Breast epithelium (tissue), 4 donors: ENCODE measurements around the gene FLNB. TPM values are rescaled to one million over a fixed set of nuclear protein-coding genes. Genes with fewer than 3 reads are reported as not detected.

Experiments
- DNase-seq, 2 donors: peaks; one replicate each; pipeline ENCODE4 v3.0.0-alpha.2; 2019; ENCODE audit warnings: low spot score in 2 of 2
- H3K27ac ChIP-seq, 2 donors: fragments of 200-600 bp; sonication (generic) in 1 of 2; one replicate each; pipeline ENCODE4 v1.5.1; 2016 to 2019; ENCODE audit warnings: mild to moderate bottlenecking in 1 of 2
- H3K27me3 ChIP-seq, 2 donors: fragments of 200-600 bp; sonication (generic) in 1 of 2; one replicate each; pipeline versions ENCODE4 v1.5.1 to v1.6.0; 2017 to 2019; ENCODE audit warnings: control low read depth in 1 of 2, mild to moderate bottlenecking in 1 of 2
- H3K36me3 ChIP-seq: fragments of 200-600 bp; one replicate; pipeline ENCODE4 v1.5.1; 2019
- H3K4me1 ChIP-seq, 2 donors: fragments of 200-600 bp; sonication (generic); one replicate each; pipeline ENCODE4 v1.5.1; 2016 to 2019; ENCODE audit warnings: control low read depth in 1 of 2
- H3K4me3 ChIP-seq, 3 donors: fragments of 200-600 bp; sonication (generic); 1 replicate in 2 of 3; 2 replicates in 1 of 3; pipeline ENCODE4 v1.5.1; 2016 to 2019; ENCODE audit warnings: mild to moderate bottlenecking in 3 of 3, moderate library complexity in 2 of 3
- H3K9me3 ChIP-seq, 2 donors: fragments of 200-600 bp; sonication (generic) in 1 of 2; one replicate each; pipeline ENCODE4 v1.5.1; 2016 to 2019; ENCODE audit warnings: control low read depth in 1 of 2
- CTCF ChIP-seq, 3 donors: fragments of 450-650 bp; IDR thresholded peaks; one replicate each; pipeline ENCODE4 v1.5.1; 2016 to 2017; ENCODE audit warnings: antibody characterized with exemption in 3 of 3, mild to moderate bottlenecking in 3 of 3, moderate library complexity in 3 of 3
- POLR2A ChIP-seq: fragments of 450-650 bp; IDR thresholded peaks from one replicate; pipeline ENCODE4 v1.6.1; 2016; ENCODE audit warnings: antibody characterized with exemption, mild to moderate bottlenecking, moderate library complexity
- POLR2AphosphoS5 ChIP-seq, 3 donors: sonication (generic); formaldehyde crosslinking; IDR thresholded peaks; one replicate each; pipeline ENCODE4 v1.6.1; 2017; ENCODE audit warnings: antibody characterized with exemption in 3 of 3
- intact Hi-C: fragments of 100-400 bp; cut with DNase I; formaldehyde crosslinking; loops from one replicate; pipeline ENCODE4 v1.15.1; 2023; ENCODE audit warnings: low total_unique reads
- total RNA-seq, 3 donors: library from RNA; depleted of rRNA; stranded (reverse); fragments of >200 nt; gene quantifications; one replicate each; pipeline ENCODE4 v1.1.0, GENCODE V29; 2016

Gene FLNB
- total RNA-seq, 3 donors from 2014 or later: 40.3 to 242 (median 164) TPM

- H3K4me3 ChIP-seq: no peak overlapping the region
- H3K27ac ChIP-seq: peak overlapping the region in 1 of 2 donors; percentile 36
- H3K27me3 ChIP-seq: no peaks in the 10 kb centered on the region
- intact Hi-C loops: no loop called here
- H3K9me3 ChIP-seq: no peaks in the 10 kb centered on the region
- H3K36me3 ChIP-seq: no peaks in the 10 kb centered on the region
- no peaks in the 10 kb centered on the region for H3K4me1 ChIP-seq
- no peak for DNase-seq
- TF ChIP-seq POLR2A (no peak), POLR2AphosphoS5 (IDR thresholded peaks at IDR 0.05) (peak in 1 of 3 donors; percentile 44), CTCF (IDR thresholded peaks at IDR 0.05) (no peak)
These were observed 153.5 kb downstream of the FLNB start for GRCh38 chr3:58161435-58162398.

GRCh38 chr3:58163234-58163633 is 155.0 kb downstream of the FLNB start:
- intact Hi-C loops: no loop called here
- Histone ChIP-seq H3K36me3 (no peaks in the 10 kb centered on the region), H3K27ac (no peak overlapping the region), H3K4me3 (no peak overlapping the region), H3K9me3 (no peaks in the 10 kb centered on the region), H3K4me1 (no peaks in the 10 kb centered on the region), H3K27me3 (no peaks in the 10 kb centered on the region)
- no peak for DNase-seq
- no peak for TF ChIP-seq POLR2A
- no peak for TF ChIP-seq POLR2AphosphoS5 (IDR thresholded peaks at IDR 0.05)
- no peak for TF ChIP-seq CTCF (IDR thresholded peaks at IDR 0.05)

- no peaks in the 10 kb centered on the region for H3K27me3 ChIP-seq
- TF ChIP-seq CTCF (IDR thresholded peaks at IDR 0.05): no peak
- TF ChIP-seq POLR2A: no peak
- TF ChIP-seq POLR2AphosphoS5 (IDR thresholded peaks at IDR 0.05): no peak
- no peaks in the 10 kb centered on the region for H3K4me1 ChIP-seq
- H3K9me3 ChIP-seq: no peaks in the 10 kb centered on the region
- DNase-seq: peak in 1 of 2 donors; percentile 70
- intact Hi-C loops: no loop called here
- no peak overlapping the region for H3K4me3 ChIP-seq
- H3K27ac ChIP-seq: peak overlapping the region in 1 of 2 donors; percentile 62
- H3K36me3 ChIP-seq: no peaks in the 10 kb centered on the region
These were observed 156.1 kb downstream of the FLNB start for GRCh38 chr3:58164199-58164879.

- Histone ChIP-seq H3K36me3 (no peaks in the 10 kb centered on the region), H3K27ac (peak overlapping the region in 1 of 2 donors; percentile 62), H3K4me3 (no peak overlapping the region), H3K9me3 (no peaks in the 10 kb centered on the region), H3K27me3 (no peaks in the 10 kb centered on the region), H3K4me1 (no peaks in the 10 kb centered on the region)
- TF ChIP-seq POLR2A: no peak
- TF ChIP-seq POLR2AphosphoS5 (IDR thresholded peaks at IDR 0.05): no peak
- no peak for TF ChIP-seq CTCF (IDR thresholded peaks at IDR 0.05)
- intact Hi-C loops: no loop called here
- no peak for DNase-seq
These were observed 156.9 kb downstream of the FLNB start for GRCh38 chr3:58164906-58165821.
